Retinal pigment epithelial cell (primary cell): ENCODE measurements around the gene JOSD2.
A peak's percentile ranks its signal among the peaks of the same experiment; 100 is the strongest.

ENCODE experiments used
- DNase-seq: peaks from one replicate; pipeline ENCODE4 v3.0.0-alpha.2; 2010; ENCODE audit warnings: low read depth
- H3K4me3 ChIP-seq: 2 replicates; pipeline ENCODE4 v1.5.1; 2011; ENCODE audit warnings: mild to moderate bottlenecking, low read length, control low read depth, moderate library complexity
- CTCF ChIP-seq: conservative IDR thresholded peaks from 2 replicates; pipeline ENCODE4 v1.5.1; 2011; ENCODE audit warnings: low read depth, low read length, control low read depth, inconsistent platforms

The JOSD2 gene

GRCh38 chr19:50492303-50493052 is 18.5 kb downstream of the JOSD2 start:
- H3K4me3 ChIP-seq: no peak overlapping the region
- TF ChIP-seq CTCF: no peak
- no peak for DNase-seq

- no peak for DNase-seq
- H3K4me3 ChIP-seq: no peak overlapping the region
- no peak for TF ChIP-seq CTCF
These were observed 20.0 kb downstream of the JOSD2 start for GRCh38 chr19:50490991-50491472.

GRCh38 chr19:50490411-50490811 is 20.6 kb downstream of the JOSD2 start:
- H3K4me3 ChIP-seq: no peak overlapping the region
- no peak for TF ChIP-seq CTCF
- DNase-seq: no peak

GRCh38 chr19:50489461-50490011 is 21.5 kb downstream of the JOSD2 start:
- no peak for DNase-seq
- H3K4me3 ChIP-seq: no peak overlapping the region
- no peak for TF ChIP-seq CTCF

GRCh38 chr19:50488389-50489194 is 22.4 kb downstream of the JOSD2 start:
- no peak overlapping the region for H3K4me3 ChIP-seq
- no peak for TF ChIP-seq CTCF
- no peak for DNase-seq

- no peak for DNase-seq
- TF ChIP-seq CTCF: peak; percentile 61
- H3K4me3 ChIP-seq: no peak overlapping the region
These were observed 24.0 kb downstream of the JOSD2 start for GRCh38 chr19:50486823-50487515.
